HL-60 (cell line): ENCODE results near the gene HNRNPA0.

Source experiments
- DNase-seq, 2 experiments: peaks; one replicate each; pipeline ENCODE4 v3.0.0-alpha.2; 2010 to 2020; ENCODE audit warnings: low read depth in 1 of 2, low spot score in 1 of 2
- H3K27ac ChIP-seq: fragments of 250-450 bp; sonication (Bioruptor Pico); replicated peaks from 2 replicates; pipeline ENCODE4 v1.5.1; 2020; ENCODE audit warnings: mild to moderate bottlenecking, moderate library complexity
- H3K27me3 ChIP-seq: fragments of 250-450 bp; sonication (Bioruptor Pico); 2 replicates; pipeline ENCODE4 v1.5.1; 2021; ENCODE audit warnings: mild to moderate bottlenecking, moderate library complexity; ENCODE audit not compliant: insufficient read depth, poor library complexity, severe bottlenecking
- H3K4me3 ChIP-seq: replicated peaks from 2 replicates; pipeline ENCODE4 v1.5.1; 2011; ENCODE audit warnings: mild to moderate bottlenecking, control low read depth, low read length; ENCODE audit not compliant: insufficient read depth
- CTCF ChIP-seq: IDR thresholded peaks from one replicate; pipeline ENCODE4 v1.5.1; 2011; ENCODE audit warnings: low read length, control low read depth, inconsistent platforms; ENCODE audit not compliant: insufficient read depth
- GABPA ChIP-seq: IDR thresholded peaks from 2 replicates; pipeline ENCODE4 v1.6.1; 2012; ENCODE audit warnings: low read depth
- POLR2AphosphoS5 ChIP-seq: IDR thresholded peaks from 2 replicates; pipeline ENCODE4 v1.6.1; 2012; ENCODE audit warnings: low read depth
- REST ChIP-seq: IDR thresholded peaks from 2 replicates; pipeline ENCODE4 v1.6.1; 2012; ENCODE audit warnings: low read depth; ENCODE audit not compliant: insufficient replicate concordance
- SPI1 ChIP-seq: IDR thresholded peaks from 2 replicates; pipeline ENCODE4 v1.6.1; 2012; ENCODE audit warnings: low read depth, mild to moderate bottlenecking, borderline replicate concordance

Gene HNRNPA0

GRCh38 chr5:137695651-137696428 is 58.3 kb downstream of the HNRNPA0 start:
- peak; percentile 65; the same call in 1 of the 2 replicates for TF ChIP-seq SPI1
- no peak for TF ChIP-seq CTCF
- TF ChIP-seq POLR2AphosphoS5 = no peak
- TF ChIP-seq GABPA = no peak
- TF ChIP-seq REST = no peak
- H3K27me3 ChIP-seq = no peaks in the 10 kb centered on the region
- DNase-seq = peak in 1 of 2 experiments; percentile 1
- H3K27ac ChIP-seq = no peak overlapping the region
- no peak overlapping the region for H3K4me3 ChIP-seq
